Measurements from ENCODE around the gene TGDS.

The TGDS gene

GRCh38 chr13:94601446-94602431, 5.8 kb upstream of the TGDS start, which contains the start of gene GPR180:
Gene GPR180, plus strand, starts transcription at chr13:94601857. Its CDS starts 71 bp downstream, at chr13:94601928.
- DNase-seq (ENCODE audit: low spot score) = peak; percentile 95

GRCh38 chr13:94599877-94600276, 3.9 kb upstream of the TGDS start:
- no peak for DNase-seq (ENCODE audit: low spot score)

- no peak for DNase-seq (ENCODE audit: low spot score)
Measured at GRCh38 chr13:94598281-94598680, 2.3 kb upstream of the TGDS start.

GRCh38 chr13:94596575-94596971, 621 bp upstream of the TGDS start:
- DNase-seq (ENCODE audit: low spot score) = no peak

- DNase-seq (ENCODE audit: low spot score) = peak; percentile 46
Measured at GRCh38 chr13:94595001-94595949, 677 bp downstream of the TGDS start.

- no peak for DNase-seq (ENCODE audit: low spot score)
Measured at GRCh38 chr13:94590744-94591143, 5.2 kb downstream of the TGDS start.

- no peak for DNase-seq (ENCODE audit: low spot score)
Measured at GRCh38 chr13:94588541-94588940, 7.4 kb downstream of the TGDS start.

- no peak for DNase-seq (ENCODE audit: low spot score)
Measured at GRCh38 chr13:94586371-94586770, 9.6 kb downstream of the TGDS start.

- no peak for DNase-seq (ENCODE audit: low spot score)
Measured at GRCh38 chr13:94585543-94586101, 10.3 kb downstream of the TGDS start.

GRCh38 chr13:94583926-94584325, 12.0 kb downstream of the TGDS start:
- DNase-seq (ENCODE audit: low spot score) = no peak

GRCh38 chr13:94579063-94579462, 16.9 kb downstream of the TGDS start:
- no peak for DNase-seq (ENCODE audit: low spot score)

- no peak for DNase-seq (ENCODE audit: low spot score)
Measured at GRCh38 chr13:94569615-94570014, 26.3 kb downstream of the TGDS start.

- no peak for DNase-seq (ENCODE audit: low spot score)
Measured at GRCh38 chr13:94568443-94568842, 27.5 kb downstream of the TGDS start.

GRCh38 chr13:94567581-94567980, 28.4 kb downstream of the TGDS start:
- no peak for DNase-seq (ENCODE audit: low spot score)

GRCh38 chr13:94561126-94561525, 34.8 kb downstream of the TGDS start:
- DNase-seq (ENCODE audit: low spot score) = no peak

GRCh38 chr13:94560116-94560515, 35.8 kb downstream of the TGDS start:
- DNase-seq (ENCODE audit: low spot score) = no peak

- DNase-seq (ENCODE audit: low spot score) = no peak
Measured at GRCh38 chr13:94559222-94559795, 36.6 kb downstream of the TGDS start.

- DNase-seq (ENCODE audit: low spot score) = no peak
Measured at GRCh38 chr13:94558716-94559115, 37.2 kb downstream of the TGDS start.

GRCh38 chr13:94557684-94558235, 38.2 kb downstream of the TGDS start:
- no peak for DNase-seq (ENCODE audit: low spot score)

- no peak for DNase-seq (ENCODE audit: low spot score)
Measured at GRCh38 chr13:94556621-94557020, 39.3 kb downstream of the TGDS start.

- no peak for DNase-seq (ENCODE audit: low spot score)
Measured at GRCh38 chr13:94556041-94556440, 39.9 kb downstream of the TGDS start.

- DNase-seq (ENCODE audit: low spot score) = no peak
Measured at GRCh38 chr13:94553766-94554165, 42.2 kb downstream of the TGDS start.
